Measurements from ENCODE around the gene NOX1. TPM values are rescaled to one million over a fixed set of nuclear protein-coding genes. Genes with fewer than 3 reads are reported as not detected.

Gene NOX1
- total and polyA plus RNA-seq, 2 experiments from 2014 or later = 0.99 to 3.0 TPM

DNA sequence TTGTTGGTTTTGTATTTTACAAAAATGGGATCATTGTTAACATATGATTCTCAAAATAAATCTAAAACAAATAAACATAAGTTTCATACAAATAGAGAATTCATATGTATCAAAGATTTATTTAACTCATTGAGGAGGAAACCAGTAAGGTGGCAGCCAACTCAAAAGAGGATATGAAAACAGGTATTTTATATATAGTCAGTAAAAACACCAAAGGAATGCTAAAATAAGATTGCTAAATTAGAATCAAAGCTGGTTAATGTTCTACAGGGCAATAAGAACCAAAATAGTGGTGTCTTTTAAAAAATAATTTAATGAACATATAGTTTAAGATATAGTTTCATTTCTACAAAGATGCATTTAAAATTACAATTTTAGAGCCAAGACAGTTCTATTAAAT is 31.5 kb upstream of the NOX1 start:
- H2AFZ ChIP-seq = no peak overlapping the region
- no peaks in the 10 kb centered on the region for H3K9me2 ChIP-seq (replicated peaks; ENCODE audit: insufficient read depth)
- H3K79me2 ChIP-seq = no peaks in the 10 kb centered on the region
- no peak for TF ChIP-seq EZH2phosphoT487 (IDR thresholded peaks at IDR 0.05; ENCODE audit: low read depth, severe bottlenecking, unreplicated experiment)
- TF ChIP-seq EZH2 (IDR thresholded peaks at IDR 0.05; ENCODE audit: borderline replicate concordance) = no peak
- TF ChIP-seq, protein P1, sequence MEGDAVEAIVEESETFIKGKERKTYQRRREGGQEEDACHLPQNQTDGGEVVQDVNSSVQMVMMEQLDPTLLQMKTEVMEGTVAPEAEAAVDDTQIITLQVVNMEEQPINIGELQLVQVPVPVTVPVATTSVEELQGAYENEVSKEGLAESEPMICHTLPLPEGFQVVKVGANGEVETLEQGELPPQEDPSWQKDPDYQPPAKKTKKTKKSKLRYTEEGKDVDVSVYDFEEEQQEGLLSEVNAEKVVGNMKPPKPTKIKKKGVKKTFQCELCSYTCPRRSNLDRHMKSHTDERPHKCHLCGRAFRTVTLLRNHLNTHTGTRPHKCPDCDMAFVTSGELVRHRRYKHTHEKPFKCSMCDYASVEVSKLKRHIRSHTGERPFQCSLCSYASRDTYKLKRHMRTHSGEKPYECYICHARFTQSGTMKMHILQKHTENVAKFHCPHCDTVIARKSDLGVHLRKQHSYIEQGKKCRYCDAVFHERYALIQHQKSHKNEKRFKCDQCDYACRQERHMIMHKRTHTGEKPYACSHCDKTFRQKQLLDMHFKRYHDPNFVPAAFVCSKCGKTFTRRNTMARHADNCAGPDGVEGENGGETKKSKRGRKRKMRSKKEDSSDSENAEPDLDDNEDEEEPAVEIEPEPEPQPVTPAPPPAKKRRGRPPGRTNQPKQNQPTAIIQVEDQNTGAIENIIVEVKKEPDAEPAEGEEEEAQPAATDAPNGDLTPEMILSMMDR (IDR thresholded peaks at IDR 0.05; ENCODE audit: poor library complexity) = no peak
- DNase-seq (ENCODE audit: low spot score) = no peak
- H3K4me1 ChIP-seq (ENCODE audit: insufficient read depth) = no peaks in the 10 kb centered on the region
- H3K4me3 ChIP-seq = no peak overlapping the region
- H4K20me1 ChIP-seq (ENCODE audit: insufficient read depth, poor library complexity, severe bottlenecking) = no peaks in the 10 kb centered on the region
- H3K27ac ChIP-seq = no peak overlapping the region
- H3K27me3 ChIP-seq = no peaks in the 10 kb centered on the region
- no peak overlapping the region for H3K4me2 ChIP-seq
- H3K36me3 ChIP-seq (replicated peaks; ENCODE audit: insufficient read depth, low read depth) = no peaks in the 10 kb centered on the region
- no peaks in the 10 kb centered on the region for H3K9me3 ChIP-seq (ENCODE audit: low read depth)

DNA sequence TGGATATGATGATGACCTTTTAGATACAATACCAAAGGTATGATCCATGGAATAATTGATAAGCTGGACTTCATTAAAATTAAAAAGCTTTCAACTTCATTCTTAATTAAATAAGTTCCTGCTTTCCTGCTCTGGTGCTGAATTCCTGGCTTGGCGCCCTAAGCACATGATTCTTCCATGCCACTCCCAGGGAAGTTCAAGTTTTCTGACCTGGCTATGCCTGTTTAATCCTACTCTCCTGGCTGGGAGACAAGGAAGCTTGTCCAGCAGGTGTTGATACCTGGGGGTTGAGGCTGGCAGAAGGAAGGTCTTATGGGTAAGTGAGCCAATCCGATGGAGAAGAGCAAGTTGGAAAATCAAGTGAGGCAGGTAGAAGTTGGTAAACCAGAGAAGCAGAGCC is 30.3 kb upstream of the NOX1 start:
- H3K4me1 ChIP-seq (ENCODE audit: insufficient read depth) = no peaks in the 10 kb centered on the region
- no peaks in the 10 kb centered on the region for H3K27me3 ChIP-seq
- no peak overlapping the region for H2AFZ ChIP-seq
- no peak for TF ChIP-seq EZH2phosphoT487 (IDR thresholded peaks at IDR 0.05; ENCODE audit: low read depth, severe bottlenecking, unreplicated experiment)
- DNase-seq (ENCODE audit: low spot score) = no peak
- H4K20me1 ChIP-seq (ENCODE audit: insufficient read depth, poor library complexity, severe bottlenecking) = no peaks in the 10 kb centered on the region
- no peak overlapping the region for H3K4me2 ChIP-seq
- no peaks in the 10 kb centered on the region for H3K79me2 ChIP-seq
- no peaks in the 10 kb centered on the region for H3K36me3 ChIP-seq (replicated peaks; ENCODE audit: insufficient read depth, low read depth)
- H3K9me2 ChIP-seq (replicated peaks; ENCODE audit: insufficient read depth) = no peaks in the 10 kb centered on the region
- H3K27ac ChIP-seq = no peak overlapping the region
- H3K9me3 ChIP-seq (ENCODE audit: low read depth) = no peaks in the 10 kb centered on the region
- H3K4me3 ChIP-seq = no peak overlapping the region
- WGBS (ENCODE audit: low lambda C conversion rate, missing lambda C conversion rate) = 86% methylated on average over 2 of the region's 2 CpGs

DNA sequence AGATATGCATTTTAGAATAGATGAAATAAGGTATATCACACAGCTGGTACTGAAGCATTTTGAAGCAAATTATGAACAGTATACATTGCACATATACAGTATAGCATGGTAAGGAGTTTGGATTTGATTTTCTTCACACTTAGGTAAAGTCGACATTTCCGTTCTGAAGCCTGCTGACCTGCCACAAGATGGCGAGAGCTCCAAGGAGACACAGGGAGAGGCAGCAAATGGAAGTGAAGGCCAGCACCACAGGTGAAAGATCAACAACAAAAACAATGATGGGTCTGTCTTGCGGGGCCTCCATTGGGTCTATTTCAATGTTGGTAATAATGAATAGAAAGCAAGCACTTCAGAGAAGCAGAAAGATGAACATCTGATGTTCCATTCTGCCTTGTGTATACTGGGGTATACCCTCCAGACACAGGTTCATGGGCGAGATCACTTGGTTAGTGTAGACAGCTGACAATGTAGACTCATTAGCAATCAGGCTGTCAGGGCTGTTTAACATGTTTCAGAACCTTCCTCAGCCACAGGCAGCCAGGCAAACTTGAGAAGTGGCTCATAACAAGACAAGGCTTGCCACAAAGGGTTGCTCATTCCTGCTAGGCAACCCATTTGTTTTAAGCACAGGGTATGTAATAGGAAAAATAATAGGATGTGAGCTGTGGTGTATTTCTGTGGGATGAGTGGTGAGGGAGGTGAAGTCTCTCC is 21.4 kb upstream of the NOX1 start:
- Histone ChIP-seq H4K20me1 (ENCODE audit: insufficient read depth, poor library complexity, severe bottlenecking) (no peaks in the 10 kb centered on the region), H3K36me3 (replicated peaks; ENCODE audit: insufficient read depth, low read depth) (no peaks in the 10 kb centered on the region), H3K4me2 (no peak overlapping the region), H3K79me2 (no peaks in the 10 kb centered on the region), H3K9me3 (ENCODE audit: low read depth) (no peaks in the 10 kb centered on the region), H2AFZ (no peak overlapping the region), H3K27ac (no peak overlapping the region), H3K9me2 (replicated peaks; ENCODE audit: insufficient read depth) (no peaks in the 10 kb centered on the region), H3K4me1 (ENCODE audit: insufficient read depth) (no peaks in the 10 kb centered on the region), H3K4me3 (no peak overlapping the region), H3K27me3 (no peaks in the 10 kb centered on the region)
- peak; percentile 28 for DNase-seq (ENCODE audit: low spot score)
- no peak for TF ChIP-seq EZH2 (IDR thresholded peaks at IDR 0.05; ENCODE audit: borderline replicate concordance)
- TF ChIP-seq, protein P1 (IDR thresholded peaks at IDR 0.05; ENCODE audit: poor library complexity) = peak; percentile 50
- 32% methylated on average over 5 of the region's 5 CpGs for WGBS (ENCODE audit: low lambda C conversion rate, missing lambda C conversion rate)

DNA sequence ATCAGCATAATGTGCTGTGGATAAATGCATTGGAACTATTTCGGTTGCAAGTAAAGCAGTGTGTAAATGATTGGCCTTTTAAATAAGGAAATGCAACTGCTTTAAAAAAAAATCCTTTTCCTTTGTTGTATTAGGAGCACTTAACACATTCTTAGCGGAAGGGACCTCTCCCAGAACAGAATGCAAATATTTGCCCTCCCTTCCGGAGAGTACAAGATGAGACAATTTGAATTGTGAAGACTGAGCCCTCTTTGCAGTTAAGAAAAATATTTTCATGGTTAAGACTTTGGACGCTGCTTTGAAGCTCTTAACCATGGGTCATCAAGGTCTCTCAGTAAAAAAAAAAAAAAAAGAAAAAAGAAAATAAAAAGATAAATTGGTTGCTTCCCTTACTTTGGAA is 9.5 kb upstream of the NOX1 start:
- H3K4me2 ChIP-seq = peak overlapping the region; percentile 37
- no peaks in the 10 kb centered on the region for H3K9me2 ChIP-seq (replicated peaks; ENCODE audit: insufficient read depth)
- peak overlapping the region; percentile 80 for H3K27ac ChIP-seq
- H3K9me3 ChIP-seq (ENCODE audit: low read depth) = no peaks in the 10 kb centered on the region
- no peaks in the 10 kb centered on the region for H3K79me2 ChIP-seq
- no peaks in the 10 kb centered on the region for H3K36me3 ChIP-seq (replicated peaks; ENCODE audit: insufficient read depth, low read depth)
- DNase-seq (ENCODE audit: low spot score) = no peak
- 45% methylated on average over 4 of the region's 4 CpGs for WGBS (ENCODE audit: low lambda C conversion rate, missing lambda C conversion rate)
- no peaks in the 10 kb centered on the region for H4K20me1 ChIP-seq (ENCODE audit: insufficient read depth, poor library complexity, severe bottlenecking)
- H3K4me1 ChIP-seq (ENCODE audit: insufficient read depth) = no peaks in the 10 kb centered on the region
- no peaks in the 10 kb centered on the region for H3K27me3 ChIP-seq
- no peak overlapping the region for H3K4me3 ChIP-seq
- no peak overlapping the region for H2AFZ ChIP-seq
- TF ChIP-seq, protein P1 (IDR thresholded peaks at IDR 0.05; ENCODE audit: poor library complexity) = no peak
- TF ChIP-seq EZH2 (IDR thresholded peaks at IDR 0.05; ENCODE audit: borderline replicate concordance) (no peak), EZH2phosphoT487 (IDR thresholded peaks at IDR 0.05; ENCODE audit: low read depth, severe bottlenecking, unreplicated experiment) (no peak)

All from hepatocyte (in vitro differentiated cells).